GM19351 (cell line): ENCODE results near the gene PECR.
"Not testable (repeated sequence)": the region's sequence is repeated elsewhere in the genome, so short reads cannot be mapped to it uniquely, and the experiment has no call there.

Source experiments
- ATAC-seq: cut with Tn5 transposase; IDR thresholded peaks from one replicate; pipeline ENCODE4 v1.9.1; 2021; ENCODE audit warnings: mild to moderate bottlenecking, moderate library complexity; ENCODE audit not compliant: unreplicated experiment

Gene PECR

DNA sequence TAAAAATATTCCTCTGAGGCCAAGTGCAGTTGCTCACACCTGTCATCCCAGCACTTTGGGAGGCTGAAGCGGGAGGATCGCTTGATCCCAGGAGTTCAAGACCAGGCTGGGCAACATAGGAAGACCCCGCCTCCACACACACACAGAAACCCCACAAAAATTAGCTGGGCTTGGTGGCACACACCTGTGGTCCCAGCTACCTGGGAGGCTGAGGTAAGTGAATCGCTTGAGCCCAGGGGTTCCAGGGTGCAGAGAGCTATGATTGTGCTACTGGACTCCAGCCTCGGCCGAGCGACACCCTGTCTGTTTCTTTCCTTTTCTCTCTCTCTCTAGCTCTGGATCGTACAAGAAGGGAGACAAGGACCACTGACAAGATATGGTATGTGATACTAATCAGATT, 25.7 kb upstream of the PECR start:
- ATAC-seq, result no peak

DNA sequence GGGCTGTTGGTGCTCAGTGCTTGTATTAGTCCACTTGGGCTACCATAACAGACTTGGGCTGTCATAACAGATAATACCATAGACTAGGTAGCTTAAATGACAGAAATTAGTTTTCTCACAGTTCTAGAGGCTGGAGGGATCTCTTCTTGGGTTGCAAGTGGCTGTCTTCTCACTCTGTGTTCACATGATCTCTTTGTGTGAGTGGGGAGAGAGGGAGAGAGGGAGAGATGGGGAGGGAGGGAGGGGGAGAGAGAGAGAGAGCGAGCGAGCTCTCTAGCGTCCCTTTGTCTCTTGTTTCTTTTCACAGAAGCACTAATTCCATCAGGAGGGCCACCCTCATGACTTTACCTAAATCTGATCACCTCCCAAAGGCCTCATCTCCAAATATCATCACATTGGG, 23.1 kb upstream of the PECR start:
- ATAC-seq, result no peak

- no peak for ATAC-seq
Observed at GRCh38 chr2:216103213-216103612, 21.6 kb upstream of the PECR start.

- ATAC-seq, result no peak
Observed at GRCh38 chr2:216101109-216101508, 19.5 kb upstream of the PECR start.

GRCh38 chr2:216098421-216099334, 17.1 kb upstream of the PECR start:
- no peak for ATAC-seq

DNA sequence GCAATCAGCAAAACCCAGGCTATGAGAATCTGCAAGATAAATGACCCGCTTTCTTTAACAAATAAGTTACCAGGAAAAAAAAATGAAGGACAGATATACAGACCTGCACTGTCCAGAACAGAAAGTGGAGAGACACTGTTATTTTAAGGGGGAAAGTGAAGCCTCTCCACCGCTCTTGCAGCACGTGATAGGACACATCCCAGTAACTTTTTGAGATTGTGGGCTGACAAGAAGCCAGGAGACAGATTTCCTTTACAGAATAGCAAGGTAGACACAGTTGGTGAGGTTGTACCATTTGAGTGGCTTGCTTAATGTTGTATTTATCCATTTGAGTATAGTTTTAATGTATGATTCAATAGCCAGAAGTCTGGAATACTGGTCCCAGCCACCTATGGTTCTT, 13.1 kb upstream of the PECR start:
- ATAC-seq, result no peak

GRCh38 chr2:216092646-216093045, 11.0 kb upstream of the PECR start:
- ATAC-seq, result no peak

- peak; percentile 74 for ATAC-seq
Observed at GRCh38 chr2:216090369-216090786, 8.8 kb upstream of the PECR start.

GRCh38 chr2:216086207-216086893, 4.7 kb upstream of the PECR start:
- ATAC-seq, result no peak

GRCh38 chr2:216084547-216084946, 2.9 kb upstream of the PECR start:
- ATAC-seq, result no peak

- ATAC-seq, result no peak
Observed at GRCh38 chr2:216083464-216084281, 2.1 kb upstream of the PECR start.

GRCh38 chr2:216082805-216083204, 1.2 kb upstream of the PECR start:
- ATAC-seq, result no peak

DNA sequence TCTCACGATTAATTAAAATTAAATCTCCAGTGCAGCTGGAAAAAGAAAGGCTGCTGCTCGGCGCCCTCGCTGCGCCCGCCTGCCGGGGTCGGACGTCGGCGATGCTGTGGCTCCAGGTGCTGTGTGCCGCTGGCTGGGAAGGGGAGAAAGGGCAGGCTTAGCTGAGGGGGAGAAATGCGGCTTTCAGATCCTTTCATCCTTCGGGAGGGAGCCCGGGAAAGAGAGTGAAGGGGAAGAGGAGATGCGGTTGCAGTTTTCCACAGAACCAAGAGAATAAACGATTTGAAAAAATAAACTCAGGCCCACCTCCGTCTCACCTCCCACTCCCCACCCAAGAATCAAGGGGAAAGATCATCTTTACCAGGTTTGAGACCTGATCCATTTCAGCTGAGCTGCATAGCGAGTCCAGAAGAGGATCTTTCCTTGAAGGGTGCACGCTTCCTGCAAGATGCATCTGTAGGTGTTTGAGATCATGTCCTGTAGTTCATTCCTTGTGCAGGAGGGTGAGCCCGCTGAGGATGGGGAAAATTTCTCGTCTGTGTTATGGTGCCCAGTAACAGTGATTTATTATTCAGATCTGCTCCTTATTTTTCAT, 605 bp upstream of the PECR start:
- ATAC-seq, result no peak

- ATAC-seq, result no peak
Observed at GRCh38 chr2:216081012-216081411, 597 bp downstream of the PECR start.

- not testable (repeated sequence) for ATAC-seq
Observed at GRCh38 chr2:216080048-216080447, 1.6 kb downstream of the PECR start.

GRCh38 chr2:216078776-216079175, 2.8 kb downstream of the PECR start:
- ATAC-seq, result no peak

GRCh38 chr2:216075510-216076485, 5.8 kb downstream of the PECR start:
- no peak for ATAC-seq

DNA sequence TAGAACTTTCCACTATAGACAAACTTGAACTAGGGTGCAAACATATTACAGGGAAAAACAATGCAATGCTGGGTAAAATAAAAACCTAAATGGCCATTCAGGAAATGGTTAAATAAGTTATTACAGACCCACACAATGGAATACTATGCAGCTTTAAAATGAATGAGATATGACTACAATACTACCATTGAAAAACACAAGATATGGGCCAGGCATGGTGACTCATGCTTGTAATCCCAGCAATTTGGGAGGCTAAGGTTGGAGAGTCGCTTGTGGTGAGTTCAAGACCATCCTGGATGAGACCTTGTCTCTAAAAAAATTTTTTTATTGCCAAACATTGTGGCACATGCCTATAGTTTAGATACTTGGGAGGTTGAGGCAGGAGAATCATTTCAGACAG, 6.8 kb downstream of the PECR start:
- no peak for ATAC-seq

- no peak for ATAC-seq
Observed at GRCh38 chr2:216074380-216074779, 7.2 kb downstream of the PECR start.

DNA sequence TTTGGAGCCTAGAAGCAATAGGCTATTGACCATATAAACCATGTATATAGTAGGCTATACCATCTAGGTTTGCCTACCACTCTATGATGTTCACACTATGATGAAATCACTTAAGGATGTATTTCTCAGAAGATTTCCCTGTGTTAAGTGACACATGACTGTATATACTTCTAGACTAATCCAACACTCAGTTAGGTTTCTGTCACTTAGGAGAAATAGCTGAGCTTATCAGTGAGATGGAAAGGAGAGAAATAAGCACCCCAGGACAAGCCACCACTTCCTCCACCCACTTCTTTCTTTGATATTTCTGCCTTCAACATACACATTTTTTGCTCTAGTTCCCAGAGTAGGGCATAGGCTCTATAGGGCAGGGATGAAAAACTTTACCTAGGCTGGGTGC, 7.8 kb downstream of the PECR start:
- ATAC-seq, result no peak
